Measurements from ENCODE around the gene OR4D11. TPM values are rescaled to one million over a fixed set of nuclear protein-coding genes. Genes with fewer than 3 reads are reported as not detected.

The OR4D11 gene
- total and polyA plus RNA-seq, 9 of the 15 experiments (the other 6 are each of a cell fraction or from before 2014, with no cell fraction given) = not detected

DNA sequence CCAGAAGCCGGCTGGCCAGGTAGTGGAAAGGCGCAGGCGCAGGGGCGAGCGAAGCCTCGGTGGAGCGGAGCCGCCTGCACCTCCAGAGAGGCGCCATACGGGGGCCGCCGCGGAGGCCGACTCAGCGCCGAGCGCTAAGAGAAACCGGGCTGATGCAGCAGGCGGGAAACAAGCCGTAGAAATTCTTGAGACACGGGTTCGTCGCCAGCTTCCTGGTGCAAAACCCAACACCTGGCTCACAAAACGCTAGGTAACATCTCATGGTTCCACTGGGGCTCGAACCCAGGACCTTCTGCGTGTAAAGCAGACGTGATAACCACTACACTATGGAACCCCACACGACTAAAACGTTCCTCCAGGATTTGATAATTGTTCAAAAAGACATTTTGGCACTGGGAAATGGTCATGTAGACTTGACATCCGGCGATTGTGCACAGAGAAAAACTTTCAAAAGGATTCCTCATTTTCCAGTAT is 47.0 kb downstream of the OR4D11 start (continued):
- no peak for TF ChIP-seq ZNF398 (CRISPR knock-in tag; IDR thresholded peaks at IDR 0.05)
- no peak for TF ChIP-seq FOXA3 (CRISPR knock-in tag; conservative IDR thresholded peaks at IDR 0.05 in 1 of 2, IDR thresholded peaks at IDR 0.05 in 1 of 2)
- TF ChIP-seq, protein P1, sequence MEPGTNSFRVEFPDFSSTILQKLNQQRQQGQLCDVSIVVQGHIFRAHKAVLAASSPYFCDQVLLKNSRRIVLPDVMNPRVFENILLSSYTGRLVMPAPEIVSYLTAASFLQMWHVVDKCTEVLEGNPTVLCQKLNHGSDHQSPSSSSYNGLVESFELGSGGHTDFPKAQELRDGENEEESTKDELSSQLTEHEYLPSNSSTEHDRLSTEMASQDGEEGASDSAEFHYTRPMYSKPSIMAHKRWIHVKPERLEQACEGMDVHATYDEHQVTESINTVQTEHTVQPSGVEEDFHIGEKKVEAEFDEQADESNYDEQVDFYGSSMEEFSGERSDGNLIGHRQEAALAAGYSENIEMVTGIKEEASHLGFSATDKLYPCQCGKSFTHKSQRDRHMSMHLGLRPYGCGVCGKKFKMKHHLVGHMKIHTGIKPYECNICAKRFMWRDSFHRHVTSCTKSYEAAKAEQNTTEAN (CRISPR knock-in tag; IDR thresholded peaks at IDR 0.05) = no peak; the same call in 1 of the 2 replicates
- no peak for TF ChIP-seq NELFE (IDR thresholded peaks at IDR 0.05; ENCODE audit: insufficient read depth, insufficient read length)
- no peak for TF ChIP-seq TAF7 (tag; IDR thresholded peaks at IDR 0.05)
- TF ChIP-seq ZNF232 (CRISPR knock-in tag; IDR thresholded peaks at IDR 0.05) = no peak
- no peak; the same call in 1 of the 2 replicates for TF ChIP-seq TOE1 (IDR thresholded peaks at IDR 0.05; ENCODE audit: borderline replicate concordance)
- no peak for TF ChIP-seq TOE1 (CRISPR knock-in tag; IDR thresholded peaks at IDR 0.05; ENCODE audit: borderline replicate concordance, low read depth)
- peak; percentile 21; the same call in 1 of the 2 replicates for TF ChIP-seq ZBTB7A (IDR thresholded peaks at IDR 0.05; ENCODE audit: borderline replicate concordance, control insufficient read depth, low read depth, low read length)
- peak; percentile 85 for TF ChIP-seq NFIC (IDR thresholded peaks at IDR 0.05)
- no peak for TF ChIP-seq CLOCK (CRISPR knock-in tag; IDR thresholded peaks at IDR 0.05; ENCODE audit: borderline replicate concordance)
- peak; percentile 16; the same call in 1 of the 2 replicates for TF ChIP-seq ZNF384 (IDR thresholded peaks at IDR 0.05; ENCODE audit: low read depth, low read length)
- TF ChIP-seq HLTF (IDR thresholded peaks at IDR 0.05) = peak; percentile 15; the same call in 1 of the 2 replicates
- TF ChIP-seq ZNF23 (CRISPR knock-in tag; IDR thresholded peaks at IDR 0.05) = no peak
- no peak for TF ChIP-seq ZNF239 (CRISPR knock-in tag; IDR thresholded peaks at IDR 0.05)
- peak; percentile 38; the same call in 1 of the 2 replicates for TF ChIP-seq ZNF584 (CRISPR knock-in tag; IDR thresholded peaks at IDR 0.05; ENCODE audit: low read depth)
- no peak for TF ChIP-seq DLX4 (CRISPR knock-in tag; IDR thresholded peaks at IDR 0.05)
- no peak for TF ChIP-seq PCBP2 (IDR thresholded peaks at IDR 0.05; ENCODE audit: low read depth, low read length, poor library complexity, severe bottlenecking)
- TF ChIP-seq CCNT2 (IDR thresholded peaks at IDR 0.05; ENCODE audit: borderline replicate concordance, extremely low read depth, insufficient read length, low read depth, low read length) = peak; percentile 65
- TF ChIP-seq, protein P2, sequence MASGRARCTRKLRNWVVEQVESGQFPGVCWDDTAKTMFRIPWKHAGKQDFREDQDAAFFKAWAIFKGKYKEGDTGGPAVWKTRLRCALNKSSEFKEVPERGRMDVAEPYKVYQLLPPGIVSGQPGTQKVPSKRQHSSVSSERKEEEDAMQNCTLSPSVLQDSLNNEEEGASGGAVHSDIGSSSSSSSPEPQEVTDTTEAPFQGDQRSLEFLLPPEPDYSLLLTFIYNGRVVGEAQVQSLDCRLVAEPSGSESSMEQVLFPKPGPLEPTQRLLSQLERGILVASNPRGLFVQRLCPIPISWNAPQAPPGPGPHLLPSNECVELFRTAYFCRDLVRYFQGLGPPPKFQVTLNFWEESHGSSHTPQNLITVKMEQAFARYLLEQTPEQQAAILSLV (tag; IDR thresholded peaks at IDR 0.05) = no peak
- TF ChIP-seq SIN3B (IDR thresholded peaks at IDR 0.05; ENCODE audit: low read depth) = no peak

Measured in K562 (cell line).